Uterus (tissue), 2 donors: Measurements from ENCODE around the gene ZSCAN16.

Source experiments
- CTCF ChIP-seq, 4 experiments: fragments of 200-600 bp in 2 of 4; fragments of 450-650 bp in 2 of 4; sonication (generic) in 2 of 4; IDR thresholded peaks; one replicate each; pipeline ENCODE4 v1.5.1; 2016 to 2019; ENCODE audit warnings: antibody characterized with exemption in 4 of 4, mild to moderate bottlenecking in 2 of 4, moderate library complexity in 1 of 4
- POLR2A ChIP-seq, 2 donors: fragments of 450-650 bp; IDR thresholded peaks; one replicate each; pipeline ENCODE4 v1.6.1; 2016; ENCODE audit warnings: antibody characterized with exemption in 2 of 2, mild to moderate bottlenecking in 1 of 2, moderate library complexity in 1 of 2

GRCh38 chr6:28134716-28135115 lies 10.3 kb downstream of the ZSCAN16 start:
- TF ChIP-seq CTCF (IDR thresholded peaks at IDR 0.05) (no peak), POLR2A (IDR thresholded peaks at IDR 0.05) (no peak)
